ENCODE results near the gene MCC.

DNA sequence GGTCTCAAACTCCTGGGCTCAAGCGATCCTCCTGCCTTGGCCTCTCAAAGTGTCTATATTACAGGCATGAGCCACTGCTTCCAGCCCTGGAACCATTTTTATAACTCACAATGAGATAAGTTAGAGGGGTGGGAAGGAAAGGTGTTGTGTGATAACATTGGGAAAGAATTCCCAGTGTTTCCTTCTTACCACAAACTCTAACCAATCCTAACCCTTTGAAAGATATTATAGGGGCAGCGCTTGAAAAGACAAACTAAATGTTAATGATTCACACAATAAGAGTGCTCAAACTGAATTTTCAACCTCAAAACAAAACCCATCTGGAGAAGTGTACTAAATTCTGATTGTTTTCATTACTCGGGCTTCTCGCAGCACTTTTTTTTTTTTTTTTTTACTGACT, 163.2 kb downstream of the MCC start:
- TF ChIP-seq CTCF (conservative IDR thresholded peaks at IDR 0.05 in 1 of 2, IDR thresholded peaks at IDR 0.05 in 1 of 2; ENCODE audit: extremely low read depth in 1 of 2, insufficient read depth in 1 of 2, low read depth in 1 of 2, low read length in 2 of 2) (no peak), EZH2 (IDR thresholded peaks at IDR 0.05; ENCODE audit: borderline replicate concordance, low read length) (no peak)
